ENCODE data around the gene TMEM178B. TPM values are rescaled to one million over a fixed set of nuclear protein-coding genes. Genes with fewer than 3 reads are reported as not detected.

Gene TMEM178B
- total RNA-seq, 1 donor from 2014 or later = 0.52 TPM

DNA sequence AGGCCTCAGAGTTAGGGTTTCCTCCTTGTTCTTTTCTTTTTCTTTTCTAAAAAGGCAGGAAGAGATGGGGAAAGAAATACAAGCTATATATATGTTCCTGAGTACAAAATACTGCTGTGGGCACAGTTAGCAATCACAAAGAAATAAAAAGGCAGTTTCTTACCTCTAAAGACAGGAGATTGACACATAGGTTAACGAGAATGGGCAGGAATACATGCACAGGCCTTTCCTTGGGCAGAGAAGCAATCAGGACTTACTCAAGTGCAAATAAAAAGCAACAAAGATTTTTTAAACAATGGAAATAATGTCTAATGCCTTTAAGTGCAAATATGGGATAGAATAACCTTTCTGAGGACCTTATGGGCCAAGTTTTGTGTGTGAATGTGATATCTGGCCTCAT lies 357.8 kb downstream of the TMEM178B start:
- Histone ChIP-seq H3K9me3 (ENCODE audit: control insufficient read depth in 3 of 3, low read length in 3 of 3) (peaks cover 0 to 4% (median 0%) of the 10 kb centered on the region in 3 donors), H3K27ac (ENCODE audit: low read depth, low read length) (no peak overlapping the region), H3K4me1 (ENCODE audit: control insufficient read depth in 3 of 3, insufficient read depth in 3 of 3, low read length in 3 of 3) (no peaks in the 10 kb centered on the region), H3K36me3 (ENCODE audit: control insufficient read depth in 3 of 3, insufficient read depth in 3 of 3, low read length in 3 of 3) (no peaks in the 10 kb centered on the region), H3K9ac (ENCODE audit: low read depth in 1 of 3, low read length in 3 of 3) (no peak overlapping the region), H3K27me3 (ENCODE audit: control insufficient read depth in 3 of 3, insufficient read depth in 3 of 3, low read length in 3 of 3) (no peaks in the 10 kb centered on the region), H3K4me3 (ENCODE audit: low read length in 3 of 3) (no peak overlapping the region)

- Histone ChIP-seq H3K27me3 (ENCODE audit: control insufficient read depth in 3 of 3, insufficient read depth in 3 of 3, low read length in 3 of 3) (no peaks in the 10 kb centered on the region), H3K27ac (ENCODE audit: low read depth, low read length) (no peak overlapping the region), H3K4me3 (ENCODE audit: low read length in 3 of 3) (no peak overlapping the region), H3K36me3 (ENCODE audit: control insufficient read depth in 3 of 3, insufficient read depth in 3 of 3, low read length in 3 of 3) (no peaks in the 10 kb centered on the region), H3K4me1 (ENCODE audit: control insufficient read depth in 3 of 3, insufficient read depth in 3 of 3, low read length in 3 of 3) (no peaks in the 10 kb centered on the region), H3K9ac (ENCODE audit: low read depth in 1 of 3, low read length in 3 of 3) (no peak overlapping the region), H3K9me3 (ENCODE audit: control insufficient read depth in 3 of 3, low read length in 3 of 3) (no peaks in the 10 kb centered on the region)
These were observed 359.8 kb downstream of the TMEM178B start for GRCh38 chr7:141433698-141434097.

DNA sequence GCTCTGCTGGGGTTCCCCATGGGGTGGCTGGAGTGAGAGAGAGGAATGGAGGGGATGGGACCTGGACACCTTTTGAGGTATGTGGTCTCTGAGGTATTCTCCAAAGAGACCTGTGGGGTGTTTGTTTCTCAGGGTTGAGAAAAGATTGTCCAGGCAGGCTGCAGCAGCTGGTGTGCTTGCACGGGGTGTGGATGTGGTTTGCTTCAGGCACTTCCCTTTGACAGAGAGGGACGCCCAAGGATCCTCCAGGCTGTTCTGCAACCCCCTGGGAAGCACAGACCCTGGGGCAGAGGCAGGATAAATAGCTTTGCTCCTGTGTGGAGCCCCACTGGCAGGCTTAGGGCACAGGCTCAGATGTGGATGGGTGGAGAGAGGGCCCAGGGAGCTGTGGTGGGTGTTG lies 362.3 kb downstream of the TMEM178B start:
- Histone ChIP-seq H3K9ac (ENCODE audit: low read depth in 1 of 3, low read length in 3 of 3) (no peak overlapping the region), H3K4me1 (ENCODE audit: control insufficient read depth in 3 of 3, insufficient read depth in 3 of 3, low read length in 3 of 3) (peaks cover 0 to 7% (median 6%) of the 10 kb centered on the region in 3 donors), H3K4me3 (ENCODE audit: low read length in 3 of 3) (no peak overlapping the region), H3K9me3 (ENCODE audit: control insufficient read depth in 3 of 3, low read length in 3 of 3) (no peaks in the 10 kb centered on the region), H3K36me3 (ENCODE audit: control insufficient read depth in 3 of 3, insufficient read depth in 3 of 3, low read length in 3 of 3) (no peaks in the 10 kb centered on the region), H3K27ac (ENCODE audit: low read depth, low read length) (no peak overlapping the region), H3K27me3 (ENCODE audit: control insufficient read depth in 3 of 3, insufficient read depth in 3 of 3, low read length in 3 of 3) (no peaks in the 10 kb centered on the region)

DNA sequence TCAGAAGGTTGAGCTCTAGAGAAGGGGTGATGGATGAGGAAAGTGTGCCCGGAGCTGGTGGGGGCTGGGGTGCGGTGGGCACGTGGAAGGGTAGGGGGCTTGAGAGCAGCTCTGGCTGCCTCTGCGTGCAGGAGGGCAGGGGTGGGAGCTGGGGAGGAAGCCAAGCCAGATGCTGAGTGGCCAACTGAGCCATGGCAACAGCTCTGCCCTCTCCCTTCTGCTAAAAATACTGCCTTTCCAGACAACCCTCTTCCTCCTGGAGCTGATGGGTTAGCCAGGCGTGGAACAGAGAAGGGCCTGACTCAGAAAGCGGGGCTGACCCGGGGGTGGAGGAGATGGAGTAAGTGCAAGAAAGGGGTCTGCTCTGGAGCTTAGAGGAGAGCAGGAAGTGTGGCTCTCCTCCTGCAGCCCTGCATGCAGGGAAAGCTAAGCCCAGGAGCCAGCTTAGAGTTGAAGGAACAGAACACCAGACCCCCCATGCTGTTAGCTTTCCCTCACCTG lies 362.8 kb downstream of the TMEM178B start:
- Histone ChIP-seq H3K4me3 (ENCODE audit: low read length in 3 of 3) (no peak overlapping the region), H3K9me3 (ENCODE audit: control insufficient read depth in 3 of 3, low read length in 3 of 3) (no peaks in the 10 kb centered on the region), H3K9ac (ENCODE audit: low read depth in 1 of 3, low read length in 3 of 3) (no peak overlapping the region), H3K36me3 (ENCODE audit: control insufficient read depth in 3 of 3, insufficient read depth in 3 of 3, low read length in 3 of 3) (no peaks in the 10 kb centered on the region), H3K4me1 (ENCODE audit: control insufficient read depth in 3 of 3, insufficient read depth in 3 of 3, low read length in 3 of 3) (peaks cover 4 to 12% (median 11%) of the 10 kb centered on the region in 3 donors), H3K27ac (ENCODE audit: low read depth, low read length) (no peak overlapping the region), H3K27me3 (ENCODE audit: control insufficient read depth in 3 of 3, insufficient read depth in 3 of 3, low read length in 3 of 3) (no peaks in the 10 kb centered on the region)

GRCh38 chr7:141439164-141439563 lies 365.3 kb downstream of the TMEM178B start:
- peaks cover 12 to 22% (median 21%) of the 10 kb centered on the region in 3 donors for H3K4me1 ChIP-seq (ENCODE audit: control insufficient read depth in 3 of 3, insufficient read depth in 3 of 3, low read length in 3 of 3)
- no peaks in the 10 kb centered on the region for H3K36me3 ChIP-seq (ENCODE audit: control insufficient read depth in 3 of 3, insufficient read depth in 3 of 3, low read length in 3 of 3)
- no peak overlapping the region for H3K9ac ChIP-seq (ENCODE audit: low read depth in 1 of 3, low read length in 3 of 3)
- no peak overlapping the region for H3K4me3 ChIP-seq (ENCODE audit: low read length in 3 of 3)
- H3K27me3 ChIP-seq (ENCODE audit: control insufficient read depth in 3 of 3, insufficient read depth in 3 of 3, low read length in 3 of 3) = no peaks in the 10 kb centered on the region
- no peaks in the 10 kb centered on the region for H3K9me3 ChIP-seq (ENCODE audit: control insufficient read depth in 3 of 3, low read length in 3 of 3)
- no peak overlapping the region for H3K27ac ChIP-seq (ENCODE audit: low read depth, low read length)

DNA sequence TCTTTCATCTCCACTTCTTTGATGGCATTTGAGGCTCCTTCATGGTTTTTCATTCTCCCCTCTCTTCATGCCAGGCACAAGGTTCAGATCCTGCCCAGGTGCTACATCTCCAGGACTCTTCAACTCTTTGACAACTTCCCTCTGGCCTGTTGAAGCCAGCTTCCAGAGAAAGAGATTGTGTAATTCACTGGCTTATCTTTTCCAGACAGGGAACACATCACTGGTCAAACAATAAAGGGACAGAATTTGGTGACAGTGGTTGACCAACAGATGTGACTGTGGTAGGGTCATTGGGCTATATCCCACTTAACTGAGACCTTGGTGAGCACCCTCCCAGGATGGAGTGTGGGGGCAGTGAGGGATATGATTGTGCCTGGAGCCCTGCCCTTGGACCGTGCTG lies 365.9 kb downstream of the TMEM178B start:
- Histone ChIP-seq H3K27me3 (ENCODE audit: control insufficient read depth in 3 of 3, insufficient read depth in 3 of 3, low read length in 3 of 3) (no peaks in the 10 kb centered on the region), H3K27ac (ENCODE audit: low read depth, low read length) (no peak overlapping the region), H3K4me3 (ENCODE audit: low read length in 3 of 3) (no peak overlapping the region), H3K9ac (ENCODE audit: low read depth in 1 of 3, low read length in 3 of 3) (no peak overlapping the region), H3K36me3 (ENCODE audit: control insufficient read depth in 3 of 3, insufficient read depth in 3 of 3, low read length in 3 of 3) (no peaks in the 10 kb centered on the region), H3K4me1 (ENCODE audit: control insufficient read depth in 3 of 3, insufficient read depth in 3 of 3, low read length in 3 of 3) (peaks cover 12 to 23% (median 21%) of the 10 kb centered on the region in 3 donors), H3K9me3 (ENCODE audit: control insufficient read depth in 3 of 3, low read length in 3 of 3) (no peaks in the 10 kb centered on the region)

- Histone ChIP-seq H3K36me3 (ENCODE audit: control insufficient read depth in 3 of 3, insufficient read depth in 3 of 3, low read length in 3 of 3) (no peaks in the 10 kb centered on the region), H3K9me3 (ENCODE audit: control insufficient read depth in 3 of 3, low read length in 3 of 3) (no peaks in the 10 kb centered on the region), H3K9ac (ENCODE audit: low read depth in 1 of 3, low read length in 3 of 3) (no peak overlapping the region), H3K4me1 (ENCODE audit: control insufficient read depth in 3 of 3, insufficient read depth in 3 of 3, low read length in 3 of 3) (peaks cover 12 to 24% (median 21%) of the 10 kb centered on the region in 3 donors), H3K4me3 (ENCODE audit: low read length in 3 of 3) (no peak overlapping the region), H3K27ac (ENCODE audit: low read depth, low read length) (no peak overlapping the region), H3K27me3 (ENCODE audit: control insufficient read depth in 3 of 3, insufficient read depth in 3 of 3, low read length in 3 of 3) (no peaks in the 10 kb centered on the region)
These were observed 368.2 kb downstream of the TMEM178B start for GRCh38 chr7:141441837-141442627.

GRCh38 chr7:141442781-141443180 lies 368.9 kb downstream of the TMEM178B start:
- Histone ChIP-seq H3K27ac (ENCODE audit: low read depth, low read length) (no peak overlapping the region), H3K4me3 (ENCODE audit: low read length in 3 of 3) (no peak overlapping the region), H3K27me3 (ENCODE audit: control insufficient read depth in 3 of 3, insufficient read depth in 3 of 3, low read length in 3 of 3) (no peaks in the 10 kb centered on the region), H3K36me3 (ENCODE audit: control insufficient read depth in 3 of 3, insufficient read depth in 3 of 3, low read length in 3 of 3) (no peaks in the 10 kb centered on the region), H3K9me3 (ENCODE audit: control insufficient read depth in 3 of 3, low read length in 3 of 3) (no peaks in the 10 kb centered on the region), H3K4me1 (ENCODE audit: control insufficient read depth in 3 of 3, insufficient read depth in 3 of 3, low read length in 3 of 3) (peaks cover 12 to 24% (median 21%) of the 10 kb centered on the region in 3 donors), H3K9ac (ENCODE audit: low read depth in 1 of 3, low read length in 3 of 3) (no peak overlapping the region)

DNA sequence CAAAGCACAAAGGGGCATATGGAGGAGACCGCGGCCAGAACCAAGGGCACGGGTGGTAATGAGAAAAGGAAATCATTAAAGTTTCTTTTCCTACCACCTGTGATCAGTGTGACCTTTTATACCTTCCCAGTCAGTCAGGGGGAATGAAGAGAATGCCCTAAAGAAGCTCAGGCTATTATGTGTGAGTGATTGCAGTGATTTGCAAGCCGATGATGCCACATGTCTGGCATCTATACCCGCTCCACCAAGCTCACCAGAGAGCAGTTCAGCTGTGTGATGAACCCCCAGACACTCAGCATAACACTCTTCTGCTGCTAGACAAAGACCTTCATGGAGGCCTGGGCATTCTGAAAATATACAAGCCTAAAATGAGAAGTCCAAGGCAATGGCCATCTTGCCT lies 371.1 kb downstream of the TMEM178B start:
- Histone ChIP-seq H3K9ac (ENCODE audit: low read depth in 1 of 3, low read length in 3 of 3) (peak overlapping the region in 1 of 3 donors; percentile 1), H3K4me1 (ENCODE audit: control insufficient read depth in 3 of 3, insufficient read depth in 3 of 3, low read length in 3 of 3) (peaks cover 12 to 22% (median 21%) of the 10 kb centered on the region in 3 donors), H3K36me3 (ENCODE audit: control insufficient read depth in 3 of 3, insufficient read depth in 3 of 3, low read length in 3 of 3) (no peaks in the 10 kb centered on the region), H3K4me3 (ENCODE audit: low read length in 3 of 3) (no peak overlapping the region), H3K27ac (ENCODE audit: low read depth, low read length) (no peak overlapping the region), H3K9me3 (ENCODE audit: control insufficient read depth in 3 of 3, low read length in 3 of 3) (no peaks in the 10 kb centered on the region), H3K27me3 (ENCODE audit: control insufficient read depth in 3 of 3, insufficient read depth in 3 of 3, low read length in 3 of 3) (no peaks in the 10 kb centered on the region)

GRCh38 chr7:141451232-141451631 lies 377.4 kb downstream of the TMEM178B start:
- Histone ChIP-seq H3K36me3 (ENCODE audit: control insufficient read depth in 3 of 3, insufficient read depth in 3 of 3, low read length in 3 of 3) (no peaks in the 10 kb centered on the region), H3K4me3 (ENCODE audit: low read length in 3 of 3) (no peak overlapping the region), H3K27me3 (ENCODE audit: control insufficient read depth in 3 of 3, insufficient read depth in 3 of 3, low read length in 3 of 3) (no peaks in the 10 kb centered on the region), H3K9ac (ENCODE audit: low read depth in 1 of 3, low read length in 3 of 3) (no peak overlapping the region), H3K9me3 (ENCODE audit: control insufficient read depth in 3 of 3, low read length in 3 of 3) (no peaks in the 10 kb centered on the region), H3K27ac (ENCODE audit: low read depth, low read length) (no peak overlapping the region), H3K4me1 (ENCODE audit: control insufficient read depth in 3 of 3, insufficient read depth in 3 of 3, low read length in 3 of 3) (no peaks in the 10 kb centered on the region)
